Measurements from ENCODE around the gene FOXE3.

Gene FOXE3

GRCh38 chr1:47388030-47388890, 27.8 kb upstream of the FOXE3 start:
- Histone ChIP-seq H3K4me1 (ENCODE audit: control insufficient read depth in 2 of 2, insufficient read depth in 2 of 2, low read length in 2 of 2) (peaks cover 6 to 17% of the 10 kb centered on the region in 2 donors), H3K9ac (ENCODE audit: low read depth in 1 of 2, low read length in 2 of 2) (no peak overlapping the region), H3K9me3 (ENCODE audit: control insufficient read depth in 2 of 2, low read length in 2 of 2) (no peaks in the 10 kb centered on the region), H3K27ac (ENCODE audit: low read depth in 2 of 2, low read length in 2 of 2) (no peak overlapping the region), H3K36me3 (ENCODE audit: control insufficient read depth in 2 of 2, insufficient read depth in 2 of 2, low read length in 2 of 2) (peaks cover 3% of the 10 kb centered on the region in 2 donors), H3K27me3 (ENCODE audit: control insufficient read depth in 2 of 2, insufficient read depth in 2 of 2, low read length in 2 of 2) (no peaks in the 10 kb centered on the region), H3K4me3 (ENCODE audit: low read length in 2 of 2) (peak overlapping the region in 1 of 2 donors; percentile 3)

GRCh38 chr1:47388891-47389238, 27.2 kb upstream of the FOXE3 start:
- H3K9me3 ChIP-seq (ENCODE audit: control insufficient read depth in 2 of 2, low read length in 2 of 2): no peaks in the 10 kb centered on the region
- no peaks in the 10 kb centered on the region for H3K36me3 ChIP-seq (ENCODE audit: control insufficient read depth in 2 of 2, insufficient read depth in 2 of 2, low read length in 2 of 2)
- H3K27me3 ChIP-seq (ENCODE audit: control insufficient read depth in 2 of 2, insufficient read depth in 2 of 2, low read length in 2 of 2): no peaks in the 10 kb centered on the region
- H3K9ac ChIP-seq (ENCODE audit: low read depth in 1 of 2, low read length in 2 of 2): no peak overlapping the region
- no peak overlapping the region for H3K4me3 ChIP-seq (ENCODE audit: low read length in 2 of 2)
- H3K27ac ChIP-seq (ENCODE audit: low read depth in 2 of 2, low read length in 2 of 2): no peak overlapping the region
- peaks cover 6 to 17% of the 10 kb centered on the region in 2 donors for H3K4me1 ChIP-seq (ENCODE audit: control insufficient read depth in 2 of 2, insufficient read depth in 2 of 2, low read length in 2 of 2)

- Histone ChIP-seq H3K36me3 (ENCODE audit: control insufficient read depth in 2 of 2, insufficient read depth in 2 of 2, low read length in 2 of 2) (no peaks in the 10 kb centered on the region), H3K27ac (ENCODE audit: low read depth in 2 of 2, low read length in 2 of 2) (no peak overlapping the region), H3K4me1 (ENCODE audit: control insufficient read depth in 2 of 2, insufficient read depth in 2 of 2, low read length in 2 of 2) (peaks cover 6 to 17% of the 10 kb centered on the region in 2 donors), H3K4me3 (ENCODE audit: low read length in 2 of 2) (no peak overlapping the region), H3K9ac (ENCODE audit: low read depth in 1 of 2, low read length in 2 of 2) (no peak overlapping the region), H3K9me3 (ENCODE audit: control insufficient read depth in 2 of 2, low read length in 2 of 2) (no peaks in the 10 kb centered on the region), H3K27me3 (ENCODE audit: control insufficient read depth in 2 of 2, insufficient read depth in 2 of 2, low read length in 2 of 2) (no peaks in the 10 kb centered on the region)
These were observed 26.4 kb upstream of the FOXE3 start for GRCh38 chr1:47389731-47390130.

- no peaks in the 10 kb centered on the region for H3K36me3 ChIP-seq (ENCODE audit: control insufficient read depth in 2 of 2, insufficient read depth in 2 of 2, low read length in 2 of 2)
- no peak overlapping the region for H3K9ac ChIP-seq (ENCODE audit: low read depth in 1 of 2, low read length in 2 of 2)
- H3K4me1 ChIP-seq (ENCODE audit: control insufficient read depth in 2 of 2, insufficient read depth in 2 of 2, low read length in 2 of 2): peaks cover 6 to 17% of the 10 kb centered on the region in 2 donors
- H3K9me3 ChIP-seq (ENCODE audit: control insufficient read depth in 2 of 2, low read length in 2 of 2): no peaks in the 10 kb centered on the region
- H3K27me3 ChIP-seq (ENCODE audit: control insufficient read depth in 2 of 2, insufficient read depth in 2 of 2, low read length in 2 of 2): no peaks in the 10 kb centered on the region
- H3K27ac ChIP-seq (ENCODE audit: low read depth in 2 of 2, low read length in 2 of 2): peak overlapping the region in 1 of 2 donors; percentile 38
- H3K4me3 ChIP-seq (ENCODE audit: low read length in 2 of 2): no peak overlapping the region
These were observed 25.2 kb upstream of the FOXE3 start for GRCh38 chr1:47390843-47391242.

GRCh38 chr1:47393141-47393540, 22.9 kb upstream of the FOXE3 start:
- Histone ChIP-seq H3K9ac (ENCODE audit: low read depth in 1 of 2, low read length in 2 of 2) (no peak overlapping the region), H3K27me3 (ENCODE audit: control insufficient read depth in 2 of 2, insufficient read depth in 2 of 2, low read length in 2 of 2) (no peaks in the 10 kb centered on the region), H3K27ac (ENCODE audit: low read depth in 2 of 2, low read length in 2 of 2) (no peak overlapping the region), H3K9me3 (ENCODE audit: control insufficient read depth in 2 of 2, low read length in 2 of 2) (no peaks in the 10 kb centered on the region), H3K4me1 (ENCODE audit: control insufficient read depth in 2 of 2, insufficient read depth in 2 of 2, low read length in 2 of 2) (peaks cover 6 to 17% of the 10 kb centered on the region in 2 donors), H3K36me3 (ENCODE audit: control insufficient read depth in 2 of 2, insufficient read depth in 2 of 2, low read length in 2 of 2) (no peaks in the 10 kb centered on the region), H3K4me3 (ENCODE audit: low read length in 2 of 2) (no peak overlapping the region)

GRCh38 chr1:47395433-47395832, 20.7 kb upstream of the FOXE3 start:
- Histone ChIP-seq H3K9me3 (ENCODE audit: control insufficient read depth in 2 of 2, low read length in 2 of 2) (no peaks in the 10 kb centered on the region), H3K9ac (ENCODE audit: low read depth in 1 of 2, low read length in 2 of 2) (no peak overlapping the region), H3K4me1 (ENCODE audit: control insufficient read depth in 2 of 2, insufficient read depth in 2 of 2, low read length in 2 of 2) (peaks cover 0 to 4% of the 10 kb centered on the region in 2 donors), H3K36me3 (ENCODE audit: control insufficient read depth in 2 of 2, insufficient read depth in 2 of 2, low read length in 2 of 2) (no peaks in the 10 kb centered on the region), H3K27ac (ENCODE audit: low read depth in 2 of 2, low read length in 2 of 2) (no peak overlapping the region), H3K4me3 (ENCODE audit: low read length in 2 of 2) (no peak overlapping the region), H3K27me3 (ENCODE audit: control insufficient read depth in 2 of 2, insufficient read depth in 2 of 2, low read length in 2 of 2) (no peaks in the 10 kb centered on the region)

GRCh38 chr1:47396671-47397196, 19.4 kb upstream of the FOXE3 start:
- H3K4me1 ChIP-seq (ENCODE audit: control insufficient read depth in 2 of 2, insufficient read depth in 2 of 2, low read length in 2 of 2): no peaks in the 10 kb centered on the region
- no peak overlapping the region for H3K9ac ChIP-seq (ENCODE audit: low read depth in 1 of 2, low read length in 2 of 2)
- no peaks in the 10 kb centered on the region for H3K9me3 ChIP-seq (ENCODE audit: control insufficient read depth in 2 of 2, low read length in 2 of 2)
- H3K4me3 ChIP-seq (ENCODE audit: low read length in 2 of 2): no peak overlapping the region
- H3K27me3 ChIP-seq (ENCODE audit: control insufficient read depth in 2 of 2, insufficient read depth in 2 of 2, low read length in 2 of 2): no peaks in the 10 kb centered on the region
- no peaks in the 10 kb centered on the region for H3K36me3 ChIP-seq (ENCODE audit: control insufficient read depth in 2 of 2, insufficient read depth in 2 of 2, low read length in 2 of 2)
- no peak overlapping the region for H3K27ac ChIP-seq (ENCODE audit: low read depth in 2 of 2, low read length in 2 of 2)

- Histone ChIP-seq H3K27ac (ENCODE audit: low read depth in 2 of 2, low read length in 2 of 2) (no peak overlapping the region), H3K4me3 (ENCODE audit: low read length in 2 of 2) (no peak overlapping the region), H3K27me3 (ENCODE audit: control insufficient read depth in 2 of 2, insufficient read depth in 2 of 2, low read length in 2 of 2) (no peaks in the 10 kb centered on the region), H3K9ac (ENCODE audit: low read depth in 1 of 2, low read length in 2 of 2) (no peak overlapping the region), H3K9me3 (ENCODE audit: control insufficient read depth in 2 of 2, low read length in 2 of 2) (no peaks in the 10 kb centered on the region), H3K36me3 (ENCODE audit: control insufficient read depth in 2 of 2, insufficient read depth in 2 of 2, low read length in 2 of 2) (no peaks in the 10 kb centered on the region), H3K4me1 (ENCODE audit: control insufficient read depth in 2 of 2, insufficient read depth in 2 of 2, low read length in 2 of 2) (no peaks in the 10 kb centered on the region)
These were observed 16.8 kb upstream of the FOXE3 start for GRCh38 chr1:47399138-47399845.

- Histone ChIP-seq H3K36me3 (ENCODE audit: control insufficient read depth in 2 of 2, insufficient read depth in 2 of 2, low read length in 2 of 2) (no peaks in the 10 kb centered on the region), H3K27ac (ENCODE audit: low read depth in 2 of 2, low read length in 2 of 2) (no peak overlapping the region), H3K9me3 (ENCODE audit: control insufficient read depth in 2 of 2, low read length in 2 of 2) (no peaks in the 10 kb centered on the region), H3K9ac (ENCODE audit: low read depth in 1 of 2, low read length in 2 of 2) (no peak overlapping the region), H3K4me1 (ENCODE audit: control insufficient read depth in 2 of 2, insufficient read depth in 2 of 2, low read length in 2 of 2) (no peaks in the 10 kb centered on the region), H3K4me3 (ENCODE audit: low read length in 2 of 2) (no peak overlapping the region), H3K27me3 (ENCODE audit: control insufficient read depth in 2 of 2, insufficient read depth in 2 of 2, low read length in 2 of 2) (no peaks in the 10 kb centered on the region)
These were observed 16.3 kb upstream of the FOXE3 start for GRCh38 chr1:47399846-47400155.

GRCh38 chr1:47401761-47402160, 14.3 kb upstream of the FOXE3 start:
- no peaks in the 10 kb centered on the region for H3K27me3 ChIP-seq (ENCODE audit: control insufficient read depth in 2 of 2, insufficient read depth in 2 of 2, low read length in 2 of 2)
- H3K4me1 ChIP-seq (ENCODE audit: control insufficient read depth in 2 of 2, insufficient read depth in 2 of 2, low read length in 2 of 2): no peaks in the 10 kb centered on the region
- H3K9me3 ChIP-seq (ENCODE audit: control insufficient read depth in 2 of 2, low read length in 2 of 2): no peaks in the 10 kb centered on the region
- H3K36me3 ChIP-seq (ENCODE audit: control insufficient read depth in 2 of 2, insufficient read depth in 2 of 2, low read length in 2 of 2): no peaks in the 10 kb centered on the region
- no peak overlapping the region for H3K9ac ChIP-seq (ENCODE audit: low read depth in 1 of 2, low read length in 2 of 2)
- no peak overlapping the region for H3K4me3 ChIP-seq (ENCODE audit: low read length in 2 of 2)
- no peak overlapping the region for H3K27ac ChIP-seq (ENCODE audit: low read depth in 2 of 2, low read length in 2 of 2)
